ENCODE results near the gene LCLAT1.

LCLAT1 gene

GRCh38 chr2:30691948-30692828, 245.1 kb downstream of the LCLAT1 start:
- Histone ChIP-seq H3K4me1 (ENCODE audit: insufficient read depth, insufficient read length) (peaks cover 7% of the 10 kb centered on the region), H3K27me3 (ENCODE audit: insufficient read depth, insufficient read length) (no peaks in the 10 kb centered on the region), H3K9me3 (ENCODE audit: insufficient read depth, low read length) (no peaks in the 10 kb centered on the region), H3K9ac (ENCODE audit: insufficient read length, low read depth) (no peak overlapping the region), H3K36me3 (ENCODE audit: insufficient read depth, insufficient read length, low read length) (no peaks in the 10 kb centered on the region), H3K4me3 (ENCODE audit: insufficient read length, low read depth) (no peak overlapping the region)
- TF ChIP-seq YY1 (IDR thresholded peaks at IDR 0.05; ENCODE audit: insufficient read depth, insufficient read length) (no peak), SUZ12 (IDR thresholded peaks at IDR 0.05; ENCODE audit: extremely low read depth, insufficient read depth, insufficient read length) (no peak)
- no peak for DNase-seq (ENCODE audit: low read depth, low spot score)

- no peak for TF ChIP-seq YY1 (IDR thresholded peaks at IDR 0.05; ENCODE audit: insufficient read depth, insufficient read length)
- no peak for TF ChIP-seq SUZ12 (IDR thresholded peaks at IDR 0.05; ENCODE audit: extremely low read depth, insufficient read depth, insufficient read length)
- TF ChIP-seq ZNF274 (IDR thresholded peaks at IDR 0.05; ENCODE audit: low read depth, low read length) = no peak
- H3K27me3 ChIP-seq (ENCODE audit: insufficient read depth, insufficient read length) = no peaks in the 10 kb centered on the region
These were observed 245.8 kb downstream of the LCLAT1 start for GRCh38 chr2:30692829-30693275.

More at GRCh38 chr2:30692829-30693275, 245.8 kb downstream of the LCLAT1 start:
- no peak overlapping the region for H3K4me3 ChIP-seq (ENCODE audit: insufficient read length, low read depth)
- H3K4me1 ChIP-seq (ENCODE audit: insufficient read depth, insufficient read length) = peaks cover 7% of the 10 kb centered on the region
- no peak for DNase-seq (ENCODE audit: low read depth, low spot score)
- H3K9ac ChIP-seq (ENCODE audit: insufficient read length, low read depth) = no peak overlapping the region
- peaks cover 7% of the 10 kb centered on the region; the same call in 1 of the 2 replicates for H3K9me3 ChIP-seq (ENCODE audit: insufficient read depth, low read length)
- H3K36me3 ChIP-seq (ENCODE audit: insufficient read depth, insufficient read length, low read length) = no peaks in the 10 kb centered on the region
